Parathyroid adenoma (tissue), 2 donors: ENCODE results near the gene PELO.
A peak's percentile ranks its signal among the peaks of the same experiment; 100 is the strongest.
"Not testable (repeated sequence)": the region's sequence is repeated elsewhere in the genome, so short reads cannot be mapped to it uniquely, and the experiment has no call there.

ENCODE experiments used
- H2AFZ ChIP-seq: fragments of 300-600 bp; sonication (generic); one replicate; pipeline ENCODE4 v1.7.0; 2017; ENCODE audit warnings: antibody characterized with exemption, mild to moderate bottlenecking
- H3K27ac ChIP-seq: fragments of 300-600 bp; sonication (generic); one replicate; pipeline ENCODE4 v1.7.0; 2017
- H3K27me3 ChIP-seq: fragments of 300-600 bp; sonication (generic); one replicate; pipeline ENCODE4 v1.7.0; 2017; ENCODE audit warnings: low read length; ENCODE audit not compliant: control insufficient read depth, insufficient read depth
- H3K36me3 ChIP-seq: fragments of 300-600 bp; sonication (generic); one replicate; pipeline ENCODE4 v1.7.0; 2017; ENCODE audit warnings: low read length; ENCODE audit not compliant: control insufficient read depth, insufficient read depth
- H3K4me1 ChIP-seq: fragments of 300-600 bp; sonication (generic); one replicate; pipeline ENCODE4 v1.7.0; 2017; ENCODE audit warnings: control low read depth
- H3K4me2 ChIP-seq: fragments of 300-600 bp; sonication (generic); one replicate; pipeline ENCODE4 v1.7.0; 2017; ENCODE audit warnings: low read length
- H3K4me3 ChIP-seq: fragments of 300-600 bp; sonication (generic); one replicate; pipeline ENCODE4 v1.7.0; 2017; ENCODE audit warnings: low read depth, low read length
- H3K79me2 ChIP-seq: fragments of 300-600 bp; sonication (generic); one replicate; pipeline ENCODE4 v1.7.0; 2017; ENCODE audit warnings: control low read depth
- H3K9ac ChIP-seq: fragments of 300-600 bp; sonication (generic); one replicate; pipeline ENCODE4 v1.7.0; 2017; ENCODE audit warnings: mild to moderate bottlenecking
- H3K9me3 ChIP-seq: fragments of 300-600 bp; sonication (generic); one replicate; pipeline ENCODE4 v1.7.0; 2017; ENCODE audit warnings: low read length; ENCODE audit not compliant: control insufficient read depth
- CTCF ChIP-seq: fragments of 300-600 bp; sonication (generic); IDR thresholded peaks from one replicate; pipeline ENCODE4 v1.7.0; 2017; ENCODE audit warnings: antibody characterized with exemption, mild to moderate bottlenecking
- donor health status: primary hyperparathyroidism.

Gene PELO

GRCh38 chr5:52743529-52743928, 44.2 kb upstream of the PELO start:
- peak overlapping the region; percentile 13 for H2AFZ ChIP-seq
- H3K9me3 ChIP-seq: no peaks in the 10 kb centered on the region
- H3K27ac ChIP-seq: no peak overlapping the region
- peaks cover 5% of the 10 kb centered on the region for H3K4me1 ChIP-seq
- no peaks in the 10 kb centered on the region for H3K79me2 ChIP-seq
- H3K9ac ChIP-seq: no peak overlapping the region
- H3K4me2 ChIP-seq: no peak overlapping the region
- TF ChIP-seq CTCF: no peak
- no peaks in the 10 kb centered on the region for H3K27me3 ChIP-seq
- H3K36me3 ChIP-seq: no peaks in the 10 kb centered on the region
- no peak overlapping the region for H3K4me3 ChIP-seq

GRCh38 chr5:52743970-52744369, 43.7 kb upstream of the PELO start:
- no peaks in the 10 kb centered on the region for H3K79me2 ChIP-seq
- H3K36me3 ChIP-seq: no peaks in the 10 kb centered on the region
- peak overlapping the region; percentile 13 for H2AFZ ChIP-seq
- no peak for TF ChIP-seq CTCF
- H3K4me1 ChIP-seq: peaks cover 4% of the 10 kb centered on the region
- H3K27me3 ChIP-seq: no peaks in the 10 kb centered on the region
- no peak overlapping the region for H3K9ac ChIP-seq
- peak overlapping the region; percentile 4 for H3K27ac ChIP-seq
- H3K9me3 ChIP-seq: no peaks in the 10 kb centered on the region
- H3K4me3 ChIP-seq: no peak overlapping the region
- no peak overlapping the region for H3K4me2 ChIP-seq

- not testable (repeated sequence) for H3K4me3 ChIP-seq, H3K36me3 ChIP-seq, H3K4me2 ChIP-seq, H3K4me1 ChIP-seq, H3K9me3 ChIP-seq, H3K9ac ChIP-seq, H2AFZ ChIP-seq, H3K79me2 ChIP-seq, H3K27me3 ChIP-seq, H3K27ac ChIP-seq
Measured at GRCh38 chr5:52744867-52745458, 42.8 kb upstream of the PELO start.

GRCh38 chr5:52746539-52746938, 41.2 kb upstream of the PELO start:
- no peak overlapping the region for H3K4me3 ChIP-seq
- H3K79me2 ChIP-seq: no peaks in the 10 kb centered on the region
- no peaks in the 10 kb centered on the region for H3K9me3 ChIP-seq
- peaks cover 4% of the 10 kb centered on the region for H3K4me1 ChIP-seq
- H3K4me2 ChIP-seq: no peak overlapping the region
- H3K9ac ChIP-seq: no peak overlapping the region
- TF ChIP-seq CTCF: no peak
- H2AFZ ChIP-seq: no peak overlapping the region
- no peaks in the 10 kb centered on the region for H3K36me3 ChIP-seq
- no peaks in the 10 kb centered on the region for H3K27me3 ChIP-seq
- H3K27ac ChIP-seq: no peak overlapping the region

- H2AFZ ChIP-seq: no peak overlapping the region
- no peak overlapping the region for H3K27ac ChIP-seq
- H3K36me3 ChIP-seq: no peaks in the 10 kb centered on the region
- H3K4me2 ChIP-seq: no peak overlapping the region
- no peaks in the 10 kb centered on the region for H3K4me1 ChIP-seq
- H3K27me3 ChIP-seq: no peaks in the 10 kb centered on the region
- H3K79me2 ChIP-seq: no peaks in the 10 kb centered on the region
- no peak overlapping the region for H3K4me3 ChIP-seq
- no peaks in the 10 kb centered on the region for H3K9me3 ChIP-seq
- H3K9ac ChIP-seq: no peak overlapping the region
- TF ChIP-seq CTCF: no peak
Measured at GRCh38 chr5:52748590-52748989, 39.1 kb upstream of the PELO start.
